Stimulated activated CD8-positive, alpha-beta memory T cell treated with anti-CD3 and anti-CD28 coated beads, Interleukin-4, amount 100 ng/mL, for 1 hour (primary cell): ENCODE results near the gene KIF24.
"Not testable (repeated sequence)": the region's sequence is repeated elsewhere in the genome, so short reads cannot be mapped to it uniquely, and the experiment has no call there.

Source experiments
- DNase-seq, 2 donors: peaks; one replicate each; pipeline ENCODE4 v3.0.0-alpha.2; 2020; ENCODE audit warnings: low read depth in 2 of 2, low spot score in 1 of 2

KIF24 gene, protein sequence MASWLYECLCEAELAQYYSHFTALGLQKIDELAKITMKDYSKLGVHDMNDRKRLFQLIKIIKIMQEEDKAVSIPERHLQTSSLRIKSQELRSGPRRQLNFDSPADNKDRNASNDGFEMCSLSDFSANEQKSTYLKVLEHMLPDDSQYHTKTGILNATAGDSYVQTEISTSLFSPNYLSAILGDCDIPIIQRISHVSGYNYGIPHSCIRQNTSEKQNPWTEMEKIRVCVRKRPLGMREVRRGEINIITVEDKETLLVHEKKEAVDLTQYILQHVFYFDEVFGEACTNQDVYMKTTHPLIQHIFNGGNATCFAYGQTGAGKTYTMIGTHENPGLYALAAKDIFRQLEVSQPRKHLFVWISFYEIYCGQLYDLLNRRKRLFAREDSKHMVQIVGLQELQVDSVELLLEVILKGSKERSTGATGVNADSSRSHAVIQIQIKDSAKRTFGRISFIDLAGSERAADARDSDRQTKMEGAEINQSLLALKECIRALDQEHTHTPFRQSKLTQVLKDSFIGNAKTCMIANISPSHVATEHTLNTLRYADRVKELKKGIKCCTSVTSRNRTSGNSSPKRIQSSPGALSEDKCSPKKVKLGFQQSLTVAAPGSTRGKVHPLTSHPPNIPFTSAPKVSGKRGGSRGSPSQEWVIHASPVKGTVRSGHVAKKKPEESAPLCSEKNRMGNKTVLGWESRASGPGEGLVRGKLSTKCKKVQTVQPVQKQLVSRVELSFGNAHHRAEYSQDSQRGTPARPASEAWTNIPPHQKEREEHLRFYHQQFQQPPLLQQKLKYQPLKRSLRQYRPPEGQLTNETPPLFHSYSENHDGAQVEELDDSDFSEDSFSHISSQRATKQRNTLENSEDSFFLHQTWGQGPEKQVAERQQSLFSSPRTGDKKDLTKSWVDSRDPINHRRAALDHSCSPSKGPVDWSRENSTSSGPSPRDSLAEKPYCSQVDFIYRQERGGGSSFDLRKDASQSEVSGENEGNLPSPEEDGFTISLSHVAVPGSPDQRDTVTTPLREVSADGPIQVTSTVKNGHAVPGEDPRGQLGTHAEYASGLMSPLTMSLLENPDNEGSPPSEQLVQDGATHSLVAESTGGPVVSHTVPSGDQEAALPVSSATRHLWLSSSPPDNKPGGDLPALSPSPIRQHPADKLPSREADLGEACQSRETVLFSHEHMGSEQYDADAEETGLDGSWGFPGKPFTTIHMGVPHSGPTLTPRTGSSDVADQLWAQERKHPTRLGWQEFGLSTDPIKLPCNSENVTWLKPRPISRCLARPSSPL (N-terminal part only)

DNA sequence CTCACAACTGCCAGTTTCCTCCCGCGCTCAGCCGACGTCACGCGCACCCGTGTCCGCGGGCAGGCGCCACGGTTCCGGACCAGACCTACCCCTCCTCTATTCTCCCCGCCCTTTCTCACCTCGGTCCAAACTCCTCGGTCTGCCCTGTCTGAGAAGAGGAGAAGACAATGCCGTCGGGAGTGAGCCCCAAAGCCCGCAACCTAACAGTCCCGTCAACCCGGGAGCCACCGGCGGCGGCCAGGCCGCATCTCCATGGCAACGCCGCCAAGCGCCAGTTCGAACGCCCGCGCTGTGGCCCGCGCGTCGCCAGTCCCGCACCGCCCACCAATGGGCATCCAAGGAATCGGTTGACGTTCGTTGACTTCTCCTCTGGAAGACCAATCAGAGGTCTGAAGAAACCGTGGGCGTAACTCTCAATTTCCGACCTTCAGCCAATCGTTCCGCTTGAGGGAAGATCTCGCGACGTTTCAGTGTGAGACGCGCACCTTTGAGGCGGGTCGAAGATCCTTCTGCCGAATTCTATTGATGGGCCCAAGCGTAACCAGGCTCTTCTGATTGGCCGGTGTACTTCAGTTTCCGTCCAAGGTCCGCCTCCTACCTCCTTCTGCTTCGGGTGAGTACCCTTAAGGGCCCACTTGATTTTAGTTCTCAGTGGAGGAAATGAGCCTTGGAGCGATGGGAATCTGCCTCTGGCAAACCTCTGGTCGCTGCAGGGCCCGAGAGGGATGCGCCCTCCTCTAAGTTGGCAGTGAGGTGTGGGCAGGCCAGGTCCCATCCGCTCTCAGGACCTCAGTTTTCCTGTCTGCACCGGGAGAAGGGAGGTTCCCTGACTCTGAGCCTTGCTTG lies at the start of gene KIF24, which contains the start of gene NUDT2:
Gene KIF24 (minus strand): TSS at position 282 of the 846 bp plus-strand sequence. CDS start 17,922 bp downstream, outside the sequence.
Gene NUDT2 (plus strand): TSS at position 583 of the 846 bp plus-strand sequence. CDS start 9,471 bp downstream, outside the sequence.
- DNase-seq, result peak; percentile 82 to 87

GRCh38 chr9:34378376-34379060 lies 49.5 kb upstream of the KIF24 start:
- DNase-seq, result no peak

GRCh38 chr9:34377404-34377746 lies 48.3 kb upstream of the KIF24 start:
- no peak for DNase-seq

GRCh38 chr9:34376596-34377403 lies 47.7 kb upstream of the KIF24 start, which contains the start of gene MYORG:
MYORG (minus strand) TSS chr9:34376898; CDS start chr9:34372943, 3,955 bp downstream.
- peak; percentile 81 to 93 for DNase-seq

GRCh38 chr9:34375901-34376595 lies 47.0 kb upstream of the KIF24 start:
- no peak for DNase-seq

- no peak for DNase-seq
These were observed 46.0 kb upstream of the KIF24 start for GRCh38 chr9:34374905-34375552.

- DNase-seq, result no peak
These were observed 45.3 kb upstream of the KIF24 start for GRCh38 chr9:34374339-34374738.

- no peak for DNase-seq
These were observed 44.7 kb upstream of the KIF24 start for GRCh38 chr9:34373749-34374148.

GRCh38 chr9:34372467-34373011 lies 43.5 kb upstream of the KIF24 start:
- DNase-seq, result no peak

- DNase-seq, result no peak
These were observed 42.9 kb upstream of the KIF24 start for GRCh38 chr9:34371886-34372466.

DNA sequence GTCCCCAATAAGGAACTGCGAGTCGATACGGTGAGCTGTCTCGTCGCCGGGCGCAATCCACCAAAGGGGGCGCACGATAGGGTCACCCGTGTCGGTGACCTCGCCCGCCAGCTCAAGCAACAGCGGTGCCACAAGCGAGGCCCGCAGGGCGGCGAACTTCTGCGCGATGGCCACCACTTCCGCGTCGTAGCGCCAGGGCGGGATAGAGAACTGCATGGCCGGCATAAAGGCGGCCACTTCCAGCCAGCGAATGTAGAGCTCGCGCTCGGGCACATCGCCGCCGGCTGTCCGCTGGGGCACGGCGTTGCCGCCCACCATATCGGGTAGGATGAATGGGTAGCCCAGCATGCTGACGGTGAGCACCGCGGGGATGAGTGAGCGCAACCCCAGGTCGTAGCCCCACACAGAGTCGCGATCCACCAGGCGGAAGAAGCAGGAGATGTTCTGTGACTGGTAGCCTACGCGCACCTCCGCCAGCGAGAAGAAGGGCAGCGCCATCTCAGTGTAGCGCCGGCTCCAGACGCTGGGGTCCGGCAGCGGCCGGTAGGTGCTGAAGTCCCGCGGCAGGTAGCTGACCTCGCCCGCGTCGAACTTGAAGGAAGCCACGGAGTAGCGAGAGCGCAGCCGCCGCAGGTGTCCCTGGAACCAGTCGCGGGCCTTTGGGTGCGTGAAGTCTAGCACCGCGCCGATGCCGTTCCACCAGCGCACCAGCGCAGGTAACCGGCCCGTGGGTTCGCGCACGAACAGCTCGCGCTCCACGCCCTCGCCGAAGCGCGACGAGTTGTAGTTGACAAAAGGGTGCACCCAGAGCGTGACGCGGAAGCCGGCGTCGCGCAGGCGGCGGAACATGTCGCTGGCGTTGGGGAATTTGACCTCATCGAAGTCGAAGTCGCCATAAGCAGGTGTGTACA lies 42.2 kb upstream of the KIF24 start:
- no peak for DNase-seq

- DNase-seq, result no peak
These were observed 41.4 kb upstream of the KIF24 start for GRCh38 chr9:34370335-34370969.

GRCh38 chr9:34369636-34370035 lies 40.6 kb upstream of the KIF24 start:
- no peak for DNase-seq

- DNase-seq, result not testable (repeated sequence)
These were observed 39.7 kb upstream of the KIF24 start for GRCh38 chr9:34368796-34369195.

- DNase-seq, result not testable (repeated sequence)
These were observed 38.8 kb upstream of the KIF24 start for GRCh38 chr9:34367751-34368410.
